Measurements from ENCODE around the gene RB1.

RB1 gene

GRCh38 chr13:48356750-48357149 is 53.2 kb downstream of the RB1 start:
- no peak for DNase-seq

- DNase-seq = no peak
These were observed 66.4 kb downstream of the RB1 start for GRCh38 chr13:48369988-48370387.

GRCh38 chr13:48370815-48371214 is 67.3 kb downstream of the RB1 start:
- no peak for DNase-seq

GRCh38 chr13:48377857-48378256 is 74.3 kb downstream of the RB1 start:
- DNase-seq = no peak

GRCh38 chr13:48380581-48380980 is 77.0 kb downstream of the RB1 start:
- no peak for DNase-seq

GRCh38 chr13:48383384-48383783 is 79.8 kb downstream of the RB1 start:
- DNase-seq = no peak

GRCh38 chr13:48386816-48387215 is 83.3 kb downstream of the RB1 start:
- no peak for DNase-seq

GRCh38 chr13:48391257-48391656 is 87.7 kb downstream of the RB1 start:
- no peak for DNase-seq

- no peak for DNase-seq
These were observed 89.6 kb downstream of the RB1 start for GRCh38 chr13:48393030-48393697.

- DNase-seq = no peak
These were observed 90.1 kb downstream of the RB1 start for GRCh38 chr13:48393698-48394085.

- no peak for DNase-seq
These were observed 94.2 kb downstream of the RB1 start for GRCh38 chr13:48397744-48398143.

- DNase-seq = no peak
These were observed 95.0 kb downstream of the RB1 start for GRCh38 chr13:48398450-48399095.

- no peak for DNase-seq
These were observed 96.6 kb downstream of the RB1 start for GRCh38 chr13:48400090-48400694.

- DNase-seq = no peak
These were observed 97.3 kb downstream of the RB1 start for GRCh38 chr13:48400850-48401291.

- no peak for DNase-seq
These were observed 97.9 kb downstream of the RB1 start for GRCh38 chr13:48401480-48401879.

- DNase-seq = no peak
These were observed 98.9 kb downstream of the RB1 start for GRCh38 chr13:48402325-48402932.

GRCh38 chr13:48403151-48403631 is 99.6 kb downstream of the RB1 start:
- no peak for DNase-seq

GRCh38 chr13:48403913-48404312 is 100.4 kb downstream of the RB1 start:
- DNase-seq = no peak

- DNase-seq = no peak
These were observed 101.4 kb downstream of the RB1 start for GRCh38 chr13:48404952-48405351.

GRCh38 chr13:48405875-48406274 is 102.3 kb downstream of the RB1 start:
- no peak for DNase-seq

- no peak for DNase-seq
These were observed 106.6 kb downstream of the RB1 start for GRCh38 chr13:48410199-48410598.

- DNase-seq = no peak
These were observed 107.7 kb downstream of the RB1 start for GRCh38 chr13:48411147-48411794.

GRCh38 chr13:48411841-48412531 is 108.4 kb downstream of the RB1 start:
- no peak for DNase-seq

All from NCI-H2107 (cell line).